ENCODE data around the gene MRPL52. TPM values are rescaled to one million over a fixed set of nuclear protein-coding genes. Genes with fewer than 3 reads are reported as not detected.
A peak's percentile ranks its signal among the peaks of the same experiment; 100 is the strongest.
"Not testable (repeated sequence)": the region's sequence is repeated elsewhere in the genome, so short reads cannot be mapped to it uniquely, and the experiment has no call there.

MRPL52 gene
- polyA plus RNA-seq, 4 donors, result 73.5 to 91.2 (median 79.6) TPM

DNA sequence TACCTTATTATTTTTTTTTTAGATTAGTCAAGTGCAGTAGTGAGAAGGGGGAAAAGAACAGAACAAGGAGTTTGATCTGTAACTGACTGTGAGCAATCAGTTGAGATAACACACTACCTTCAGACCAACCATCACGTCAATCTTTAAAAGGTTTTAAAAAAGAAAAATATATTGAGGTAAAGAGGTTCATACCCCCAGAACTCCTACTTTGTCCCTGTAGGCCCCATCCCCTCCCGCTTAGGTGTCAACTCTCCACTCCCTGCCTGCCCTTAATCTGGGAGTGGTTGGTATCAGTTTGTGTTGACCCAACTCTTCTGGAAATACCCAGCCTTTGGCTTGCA is 22.9 kb downstream of the MRPL52 start:
- no peak for DNase-seq (ENCODE audit: low read depth in 4 of 4, low spot score in 3 of 4)

DNA sequence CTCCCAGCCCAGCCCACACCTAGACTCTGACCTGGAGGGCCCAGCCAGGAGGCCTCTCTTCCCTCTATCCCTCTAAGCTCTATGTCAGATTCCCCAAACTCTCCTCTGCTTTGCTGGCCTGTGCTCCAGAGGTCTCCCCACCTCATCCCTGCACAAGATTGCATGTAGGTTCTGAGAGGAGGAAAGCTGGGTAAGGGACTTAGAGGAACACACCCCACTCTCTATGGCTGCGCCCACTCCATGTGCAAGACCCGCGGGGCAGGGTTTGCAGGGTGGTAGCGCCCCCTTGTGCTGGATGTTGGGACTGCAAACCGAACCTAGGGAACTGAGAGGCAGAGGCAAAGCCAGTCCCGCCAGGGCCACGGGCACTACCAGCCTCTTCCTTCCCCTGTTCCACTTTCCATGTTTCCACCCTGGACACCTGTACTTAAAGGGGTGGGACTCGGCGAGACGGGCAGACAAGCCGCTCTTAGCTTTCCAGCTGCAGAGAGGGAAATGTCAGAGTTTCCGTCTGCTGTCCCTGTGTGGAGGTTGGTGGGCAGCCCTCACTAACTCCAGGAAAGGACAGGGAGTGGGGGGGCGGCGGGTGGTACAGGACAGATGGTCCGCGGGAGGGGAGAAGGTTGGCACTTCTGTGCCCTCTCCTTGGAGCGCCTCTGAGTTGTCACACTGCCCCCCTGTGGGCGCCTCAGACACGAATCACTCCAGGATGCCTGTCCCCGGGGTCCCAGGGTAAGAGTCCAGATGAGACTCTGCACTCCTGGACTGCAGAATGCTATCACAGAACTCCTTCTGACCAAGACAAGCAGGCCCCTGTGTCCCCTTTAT is 23.5 kb downstream of the MRPL52 start:
- peak in 3 of 4 donors; percentile 78 to 85 (median 84) for DNase-seq (ENCODE audit: low read depth in 4 of 4, low spot score in 3 of 4)

DNA sequence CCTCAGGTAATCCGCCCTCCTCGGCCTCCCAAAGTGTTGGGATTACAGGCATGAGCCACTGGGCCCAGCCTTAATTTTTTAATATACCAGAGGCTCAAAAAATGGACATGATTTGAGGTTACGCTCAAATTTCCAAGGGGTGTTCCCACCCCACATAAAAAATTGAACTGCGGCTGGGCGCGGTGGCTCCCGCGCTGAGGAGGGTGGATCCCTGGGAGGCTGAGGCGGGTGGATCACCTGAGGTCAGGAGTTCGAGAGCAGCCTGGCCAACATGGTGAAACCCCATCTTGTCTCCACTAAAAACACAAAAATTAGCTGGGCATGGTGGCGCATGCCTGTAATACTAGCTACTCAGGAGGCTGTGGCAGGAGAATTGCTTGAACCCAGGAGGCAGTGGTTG is 24.6 kb downstream of the MRPL52 start:
- not testable (repeated sequence) for DNase-seq (ENCODE audit: low read depth in 4 of 4, low spot score in 3 of 4)

DNA sequence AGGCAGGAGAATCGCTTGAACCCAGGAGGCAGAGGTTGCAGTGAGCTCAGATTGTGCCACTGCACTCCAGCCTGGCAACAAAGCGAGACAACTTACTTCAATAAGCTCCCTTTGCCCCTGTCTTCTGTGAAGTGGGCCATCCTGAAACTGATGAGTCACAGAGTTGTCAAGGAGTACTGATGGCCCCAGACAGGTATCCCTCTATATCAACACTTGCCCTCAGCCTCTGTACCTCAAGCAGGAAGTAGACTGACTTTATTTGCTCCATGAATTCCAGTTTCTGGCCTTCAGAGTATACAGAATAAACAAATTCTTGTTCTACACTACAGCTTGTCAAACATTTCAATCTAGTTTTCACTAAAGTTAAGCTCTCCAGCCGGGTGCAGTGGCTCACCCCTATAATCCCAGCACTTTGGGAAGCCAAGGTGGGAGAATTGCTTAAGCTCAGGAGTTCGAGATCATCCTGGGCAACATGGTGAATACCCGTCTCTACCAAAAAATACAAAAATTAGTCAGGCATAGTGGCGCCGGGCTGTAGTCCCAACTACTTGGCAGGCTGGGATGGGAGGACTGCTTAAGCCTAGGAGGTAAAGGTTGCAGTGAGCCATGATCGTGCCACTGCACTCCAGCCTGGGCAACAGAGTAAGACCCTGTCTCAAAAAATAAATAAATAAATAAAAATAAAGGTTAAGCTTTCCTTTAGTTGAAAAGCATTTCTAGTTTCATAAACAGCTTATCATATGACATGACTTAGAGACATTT is 25.5 kb downstream of the MRPL52 start:
- no peak for DNase-seq (ENCODE audit: low read depth in 4 of 4, low spot score in 3 of 4)

DNA sequence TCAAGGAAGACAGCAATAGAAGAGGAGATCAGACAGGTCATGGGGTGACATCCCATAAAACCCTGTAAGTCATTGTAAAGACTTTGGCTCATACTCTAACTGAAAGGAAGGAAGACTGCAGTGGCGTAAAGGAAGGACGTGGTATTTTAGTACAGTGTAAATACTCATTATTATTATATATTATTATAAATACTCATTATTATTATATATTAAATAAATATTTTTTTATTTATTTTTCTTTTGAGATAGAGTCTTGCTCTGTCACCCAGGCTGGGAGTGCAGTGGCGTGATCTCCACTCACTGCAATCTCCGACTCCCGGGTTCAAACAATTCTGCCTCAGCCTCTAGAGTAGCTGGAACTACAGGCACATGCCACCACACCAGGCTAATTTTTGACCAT is 26.7 kb downstream of the MRPL52 start:
- DNase-seq (ENCODE audit: low read depth in 4 of 4, low spot score in 3 of 4), result no peak

DNA sequence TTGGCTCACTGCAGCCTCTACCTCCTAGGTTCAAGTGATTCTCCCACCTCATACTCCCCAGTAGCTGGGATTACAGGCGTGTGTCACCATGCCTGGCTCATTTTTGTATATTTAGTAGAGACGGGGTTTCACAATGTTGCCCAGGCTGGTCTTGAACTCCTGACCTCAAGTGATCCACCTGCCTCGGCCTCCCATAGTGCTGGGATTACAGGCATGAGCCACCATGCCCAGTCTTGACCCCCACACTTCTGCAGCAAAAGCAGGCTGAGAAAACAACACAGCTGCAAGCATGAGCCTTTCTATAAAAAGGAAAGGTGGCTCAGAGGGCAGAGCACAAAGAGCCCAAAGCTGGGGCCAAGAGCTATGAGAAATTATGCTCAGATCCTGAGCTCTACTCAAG is 30.7 kb downstream of the MRPL52 start:
- DNase-seq (ENCODE audit: low read depth in 4 of 4, low spot score in 3 of 4), result not testable (repeated sequence)

DNA sequence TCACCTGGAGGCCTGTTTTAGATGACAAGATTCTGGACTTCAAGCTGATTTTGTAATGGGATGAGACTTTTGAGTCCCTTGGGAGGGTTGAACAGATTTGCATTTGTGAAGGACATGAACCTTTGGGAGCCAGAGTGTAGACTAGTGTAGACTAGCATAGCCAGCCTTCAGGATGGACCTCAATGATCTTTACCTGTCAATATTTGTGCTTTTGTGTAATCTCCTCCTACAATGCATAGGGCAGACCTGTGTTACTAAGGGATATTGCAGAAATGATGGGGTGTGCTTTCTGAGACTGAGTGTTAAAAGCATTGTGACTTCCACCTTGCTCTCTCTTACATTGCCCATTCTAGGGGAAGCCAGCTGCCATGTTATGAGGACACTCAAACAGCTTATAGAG is 32.0 kb downstream of the MRPL52 start:
- no peak for DNase-seq (ENCODE audit: low read depth in 4 of 4, low spot score in 3 of 4)

DNA sequence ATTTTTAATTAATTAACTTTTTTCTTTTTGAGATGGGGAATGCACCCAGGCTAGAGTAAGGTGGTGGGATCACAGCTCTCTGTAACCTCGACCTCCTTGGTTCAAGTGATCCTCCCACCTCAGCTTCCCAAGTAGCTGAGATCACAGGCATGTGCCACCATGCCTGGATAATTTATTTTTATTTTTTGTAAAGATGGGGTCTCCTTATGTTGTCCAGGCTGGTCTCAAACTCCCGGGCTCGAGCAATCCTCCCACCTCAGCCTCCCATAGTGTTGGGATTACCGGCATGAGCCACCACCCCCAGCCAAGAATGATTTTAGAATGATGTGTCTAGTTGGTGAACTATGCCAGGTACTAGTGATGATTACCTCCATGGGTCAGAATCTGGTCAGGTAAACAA is 35.3 kb downstream of the MRPL52 start:
- DNase-seq (ENCODE audit: low read depth in 4 of 4, low spot score in 3 of 4), result no peak

DNA sequence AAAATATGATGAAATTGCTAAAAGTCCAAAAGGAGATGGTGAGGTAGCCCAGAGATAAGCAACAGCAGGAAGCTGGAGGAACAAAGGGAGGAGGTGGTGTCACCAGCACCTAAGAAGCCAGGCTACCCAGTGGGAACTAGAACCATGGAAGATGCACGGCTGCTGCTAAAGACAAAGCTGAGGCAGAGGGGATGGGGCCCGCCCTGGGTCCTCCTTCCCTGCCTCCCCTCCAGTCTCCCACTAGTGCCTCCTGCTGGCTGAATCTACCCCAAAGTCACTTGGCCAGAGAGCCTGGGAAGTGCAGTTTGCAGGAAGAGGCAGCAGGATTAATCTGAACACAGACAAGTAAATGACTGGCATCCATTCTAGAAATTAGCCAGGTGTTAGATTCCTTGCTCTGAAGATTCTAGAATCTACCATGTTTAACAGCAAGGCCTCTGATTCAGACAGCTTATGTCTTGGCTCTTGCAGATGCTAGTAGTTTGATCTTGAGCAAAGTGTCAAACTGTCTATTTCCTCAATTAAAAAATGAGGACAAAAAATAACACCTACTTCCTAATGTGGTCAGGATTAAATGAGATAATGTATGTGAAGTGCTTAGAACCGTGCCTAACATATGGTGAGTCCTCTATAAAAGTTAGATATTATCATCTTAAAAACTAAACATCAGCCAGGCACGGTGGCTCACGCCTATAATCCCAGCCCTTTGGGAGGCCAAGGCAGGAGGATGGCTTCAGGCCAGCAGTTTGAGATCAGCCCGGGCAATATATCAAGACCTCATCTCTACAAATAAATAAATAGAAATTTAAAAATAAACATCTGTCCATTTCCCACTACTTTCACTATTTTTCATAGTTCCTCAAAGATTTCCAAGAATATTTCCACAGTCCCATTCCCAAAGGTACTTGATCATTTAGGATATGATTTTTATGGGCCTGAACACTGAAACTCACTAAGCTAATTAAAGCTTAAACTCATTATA is 36.0 kb downstream of the MRPL52 start:
- DNase-seq (ENCODE audit: low read depth in 4 of 4, low spot score in 3 of 4), result no peak

DNA sequence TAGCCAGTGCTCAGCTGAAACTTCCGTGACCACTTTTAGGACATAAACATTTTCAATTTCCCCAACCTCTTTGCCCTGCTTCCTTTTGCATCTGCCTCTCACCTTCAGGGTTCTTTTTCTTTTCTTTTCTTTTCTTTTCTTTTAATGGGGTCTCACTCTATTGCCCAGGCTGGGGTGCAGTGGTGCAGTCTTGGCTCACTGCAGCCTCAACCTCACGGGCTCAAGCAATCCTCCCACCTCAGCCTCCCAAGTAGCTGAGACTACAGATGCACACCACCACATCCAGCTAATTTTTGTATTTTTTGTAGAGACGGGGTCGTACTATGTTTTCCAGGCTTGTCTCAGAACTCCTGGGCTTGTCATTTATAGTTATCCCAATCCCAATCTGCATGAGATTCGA is 37.2 kb downstream of the MRPL52 start:
- no peak for DNase-seq (ENCODE audit: low read depth in 4 of 4, low spot score in 3 of 4)

DNA sequence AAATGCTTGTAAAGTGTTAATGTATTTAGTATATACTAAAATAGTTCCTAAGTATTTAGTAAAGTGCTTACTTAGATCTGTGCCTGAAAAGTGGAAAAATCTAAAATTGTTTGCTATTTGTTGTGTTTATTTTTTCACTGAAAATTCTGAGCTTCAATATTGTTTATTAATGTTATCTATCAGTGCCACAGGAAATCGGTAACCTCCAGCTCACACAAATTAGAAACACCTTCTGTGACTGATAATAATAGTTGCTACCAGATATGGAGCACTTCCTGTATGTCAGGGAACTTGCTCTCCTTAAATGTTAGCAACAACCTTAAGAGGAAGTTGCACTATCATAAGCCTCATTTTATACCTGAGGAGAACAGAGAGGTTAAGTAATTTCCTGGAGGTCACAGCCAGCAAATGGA is 41.1 kb downstream of the MRPL52 start:
- DNase-seq (ENCODE audit: low read depth in 4 of 4, low spot score in 3 of 4), result no peak

DNA sequence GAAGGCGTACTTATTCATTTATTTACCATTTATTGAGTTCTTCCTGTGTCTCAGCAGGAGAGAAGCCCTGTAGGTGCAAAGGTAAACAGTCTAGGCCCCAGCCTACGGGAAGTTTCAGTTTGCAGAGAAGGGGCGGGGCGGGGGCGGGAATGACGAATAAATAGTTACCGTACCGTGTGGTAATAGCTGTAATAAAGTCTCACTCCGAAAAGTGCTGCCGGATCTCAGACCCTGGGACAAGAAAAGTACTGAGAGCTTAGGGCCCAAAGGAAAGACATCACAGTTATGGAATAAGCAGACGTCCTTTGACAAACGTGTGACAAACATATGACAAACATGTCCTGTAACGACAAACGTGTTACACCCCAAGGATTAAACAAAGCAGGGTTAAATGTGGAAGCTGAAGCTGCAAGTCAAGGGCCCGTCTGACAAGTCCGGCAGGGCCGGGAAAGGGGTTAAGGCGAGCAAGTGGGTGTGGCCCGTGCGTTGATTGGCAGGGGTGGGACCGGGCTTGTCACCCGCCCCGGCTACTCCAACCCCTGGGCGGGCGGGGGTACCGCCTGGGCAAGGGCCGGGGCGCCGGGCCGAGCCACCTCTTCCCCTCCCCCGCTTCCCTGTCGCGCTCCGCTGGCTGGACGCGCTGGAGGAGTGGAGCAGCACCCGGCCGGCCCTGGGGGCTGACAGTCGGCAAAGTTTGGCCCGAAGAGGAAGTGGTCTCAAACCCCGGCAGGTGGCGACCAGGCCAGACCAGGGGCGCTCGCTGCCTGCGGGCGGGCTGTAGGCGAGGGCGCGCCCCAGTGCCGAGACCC is 41.7 kb downstream of the MRPL52 start, which contains the start of gene LRP10:
LRP10 (plus strand) TSS at position 517 of the 809 bp plus-strand sequence. CDS start 564 bp downstream, outside the sequence.
- peak in 3 of 4 donors; percentile 82 to 86 (median 84) for DNase-seq (ENCODE audit: low read depth in 4 of 4, low spot score in 3 of 4)

DNA sequence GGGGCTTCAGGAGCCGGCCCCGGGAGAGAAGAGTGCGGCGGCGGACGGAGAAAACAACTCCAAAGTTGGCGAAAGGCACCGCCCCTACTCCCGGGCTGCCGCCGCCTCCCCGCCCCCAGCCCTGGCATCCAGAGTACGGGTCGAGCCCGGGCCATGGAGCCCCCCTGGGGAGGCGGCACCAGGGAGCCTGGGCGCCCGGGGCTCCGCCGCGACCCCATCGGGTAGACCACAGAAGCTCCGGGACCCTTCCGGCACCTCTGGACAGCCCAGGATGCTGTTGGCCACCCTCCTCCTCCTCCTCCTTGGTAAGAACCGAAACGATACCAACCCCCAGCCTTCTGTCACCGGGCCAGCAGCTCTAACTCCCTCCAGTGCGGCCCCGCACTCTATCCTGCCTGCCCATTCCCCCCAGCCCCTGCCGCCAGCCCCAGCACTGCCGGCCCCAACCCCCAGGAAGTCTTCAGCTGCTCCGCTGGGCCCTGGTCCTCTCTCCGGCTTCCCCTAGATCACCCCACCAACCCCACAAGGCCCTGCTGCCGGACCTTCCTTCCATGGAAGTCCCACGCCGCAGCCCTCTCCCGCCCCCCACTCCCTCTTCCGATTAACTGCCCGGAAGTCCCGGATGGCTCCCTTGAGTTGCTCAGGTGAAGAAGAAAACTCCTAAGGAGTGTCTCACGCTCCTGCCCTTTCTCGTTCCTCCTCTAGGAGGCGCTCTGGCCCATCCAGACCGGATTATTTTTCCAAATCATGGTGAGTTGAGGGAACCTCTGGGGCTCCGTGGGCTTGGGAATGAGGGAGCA is 42.5 kb downstream of the MRPL52 start:
- DNase-seq (ENCODE audit: low read depth in 4 of 4, low spot score in 3 of 4), result peak; percentile 85 to 90 (median 86)

DNA sequence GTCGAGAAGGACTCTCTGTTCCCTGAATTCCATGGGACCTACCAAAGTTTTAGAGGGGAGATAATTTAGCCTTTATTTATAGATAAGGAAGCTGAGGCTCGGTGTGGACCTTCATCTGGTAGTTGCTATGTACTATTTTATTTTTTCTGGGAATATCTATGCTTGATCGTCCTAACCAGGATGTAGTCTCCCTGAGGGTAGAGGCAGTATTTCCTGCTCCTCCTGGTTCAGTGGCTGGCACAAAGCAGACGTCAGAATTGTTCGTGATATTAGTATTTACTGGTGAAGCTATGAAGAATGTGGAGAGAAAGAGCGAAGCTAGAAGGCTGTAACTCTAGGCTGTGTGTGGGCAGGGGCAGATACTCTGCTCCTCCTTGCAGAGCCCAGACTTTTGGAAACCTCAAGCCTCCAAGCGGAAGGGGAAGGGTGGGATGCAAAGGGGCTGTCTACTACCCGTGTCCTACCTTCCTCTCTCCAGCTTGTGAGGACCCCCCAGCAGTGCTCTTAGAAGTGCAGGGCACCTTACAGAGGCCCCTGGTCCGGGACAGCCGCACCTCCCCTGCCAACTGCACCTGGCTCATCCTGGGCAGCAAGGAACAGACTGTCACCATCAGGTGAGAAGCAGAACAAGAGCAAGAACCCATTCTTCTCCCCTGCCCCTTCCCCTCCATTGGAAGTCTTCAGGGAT is 43.3 kb downstream of the MRPL52 start:
- DNase-seq (ENCODE audit: low read depth in 4 of 4, low spot score in 3 of 4), result no peak

DNA sequence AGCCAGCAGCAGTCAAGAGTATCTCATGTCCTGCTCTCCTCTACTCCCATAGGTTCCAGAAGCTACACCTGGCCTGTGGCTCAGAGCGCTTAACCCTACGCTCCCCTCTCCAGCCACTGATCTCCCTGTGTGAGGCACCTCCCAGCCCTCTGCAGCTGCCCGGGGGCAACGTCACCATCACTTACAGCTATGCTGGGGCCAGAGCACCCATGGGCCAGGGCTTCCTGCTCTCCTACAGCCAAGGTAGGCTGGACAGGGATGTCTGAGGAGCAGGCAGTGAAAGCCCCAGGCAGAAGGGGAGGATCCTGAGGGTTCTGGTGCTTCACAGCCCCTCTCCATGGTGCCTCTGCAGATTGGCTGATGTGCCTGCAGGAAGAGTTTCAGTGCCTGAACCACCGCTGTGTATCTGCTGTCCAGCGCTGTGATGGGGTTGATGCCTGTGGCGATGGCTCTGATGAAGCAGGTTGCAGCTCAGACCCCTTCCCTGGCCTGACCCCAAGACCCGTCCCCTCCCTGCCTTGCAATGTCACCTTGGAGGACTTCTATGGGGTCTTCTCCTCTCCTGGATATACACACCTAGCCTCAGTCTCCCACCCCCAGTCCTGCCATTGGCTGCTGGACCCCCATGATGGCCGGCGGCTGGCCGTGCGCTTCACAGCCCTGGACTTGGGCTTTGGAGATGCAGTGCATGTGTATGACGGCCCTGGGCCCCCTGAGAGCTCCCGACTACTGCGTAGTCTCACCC is 45.5 kb downstream of the MRPL52 start:
- no peak for DNase-seq (ENCODE audit: low read depth in 4 of 4, low spot score in 3 of 4)

DNA sequence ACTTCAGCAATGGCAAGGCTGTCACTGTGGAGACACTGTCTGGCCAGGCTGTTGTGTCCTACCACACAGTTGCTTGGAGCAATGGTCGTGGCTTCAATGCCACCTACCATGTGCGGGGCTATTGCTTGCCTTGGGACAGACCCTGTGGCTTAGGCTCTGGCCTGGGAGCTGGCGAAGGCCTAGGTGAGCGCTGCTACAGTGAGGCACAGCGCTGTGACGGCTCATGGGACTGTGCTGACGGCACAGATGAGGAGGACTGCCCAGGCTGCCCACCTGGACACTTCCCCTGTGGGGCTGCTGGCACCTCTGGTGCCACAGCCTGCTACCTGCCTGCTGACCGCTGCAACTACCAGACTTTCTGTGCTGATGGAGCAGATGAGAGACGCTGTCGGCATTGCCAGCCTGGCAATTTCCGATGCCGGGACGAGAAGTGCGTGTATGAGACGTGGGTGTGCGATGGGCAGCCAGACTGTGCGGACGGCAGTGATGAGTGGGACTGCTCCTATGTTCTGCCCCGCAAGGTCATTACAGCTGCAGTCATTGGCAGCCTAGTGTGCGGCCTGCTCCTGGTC is 46.1 kb downstream of the MRPL52 start:
- no peak for DNase-seq (ENCODE audit: low read depth in 4 of 4, low spot score in 3 of 4)

DNA sequence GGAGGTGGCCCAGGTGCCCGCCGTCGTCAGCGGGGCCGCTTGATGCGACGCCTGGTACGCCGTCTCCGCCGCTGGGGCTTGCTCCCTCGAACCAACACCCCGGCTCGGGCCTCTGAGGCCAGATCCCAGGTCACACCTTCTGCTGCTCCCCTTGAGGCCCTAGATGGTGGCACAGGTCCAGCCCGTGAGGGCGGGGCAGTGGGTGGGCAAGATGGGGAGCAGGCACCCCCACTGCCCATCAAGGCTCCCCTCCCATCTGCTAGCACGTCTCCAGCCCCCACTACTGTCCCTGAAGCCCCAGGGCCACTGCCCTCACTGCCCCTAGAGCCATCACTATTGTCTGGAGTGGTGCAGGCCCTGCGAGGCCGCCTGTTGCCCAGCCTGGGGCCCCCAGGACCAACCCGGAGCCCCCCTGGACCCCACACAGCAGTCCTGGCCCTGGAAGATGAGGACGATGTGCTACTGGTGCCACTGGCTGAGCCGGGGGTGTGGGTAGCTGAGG is 47.4 kb downstream of the MRPL52 start:
- DNase-seq (ENCODE audit: low read depth in 4 of 4, low spot score in 3 of 4), result no peak

Data from right renal pelvis (tissue), 4 donors.